GM23248 (cell line): ENCODE results near the gene UBAC1.

Experiments
- EZH2 ChIP-seq: fragments of 200-600 bp; sonication (generic); IDR thresholded peaks from 2 replicates; pipeline ENCODE4 v1.6.1; 2018; ENCODE audit warnings: antibody characterized with exemption, mild to moderate bottlenecking; ENCODE audit not compliant: insufficient read depth, poor library complexity, severe bottlenecking
- EZH2phosphoT487 ChIP-seq: fragments of 200-600 bp; sonication (generic); IDR thresholded peaks from 2 replicates; pipeline ENCODE4 v1.6.1; 2018; ENCODE audit warnings: antibody characterized with exemption, moderate library complexity, mild to moderate bottlenecking, low read depth; ENCODE audit not compliant: insufficient read depth

DNA sequence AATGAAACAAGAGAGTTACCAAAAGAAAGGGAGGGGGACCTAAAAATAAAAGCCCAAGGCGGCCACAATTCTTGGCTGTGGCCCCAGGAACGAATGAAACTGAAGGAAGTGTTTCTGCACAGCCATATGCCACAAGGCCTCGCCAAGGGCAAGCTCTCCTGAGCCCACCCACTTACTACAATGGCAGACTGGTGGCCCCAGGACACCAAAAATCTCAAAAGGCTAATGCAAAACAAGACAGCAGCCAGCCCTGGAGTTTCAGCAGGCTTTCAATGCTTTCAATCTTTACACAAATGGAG lies 57.9 kb downstream of the UBAC1 start:
- TF ChIP-seq EZH2 (no peak), EZH2phosphoT487 (no peak)
